GM12891 (cell line): ENCODE data around the gene TMEM87B.

Experiments used
- POLR2A ChIP-seq: IDR thresholded peaks from 2 replicates; pipeline ENCODE4 v1.6.1; 2011; ENCODE audit warnings: low read depth, low read length, control low read depth
- POLR2AphosphoS5 ChIP-seq: IDR thresholded peaks from 2 replicates; pipeline ENCODE4 v1.6.1; 2011; ENCODE audit warnings: low read depth, low read length, control low read depth
- SPI1 ChIP-seq: IDR thresholded peaks from 2 replicates; pipeline ENCODE4 v1.6.1; 2011; ENCODE audit warnings: low read depth, low read length, control low read depth
- TAF1 ChIP-seq: IDR thresholded peaks from 2 replicates; pipeline ENCODE4 v1.6.1; 2011; ENCODE audit warnings: low read depth, low read length, control low read depth

GRCh38 chr2:112048236-112048592, 6.9 kb upstream of the TMEM87B start:
- TF ChIP-seq POLR2A: no peak
- no peak for TF ChIP-seq POLR2AphosphoS5
- TF ChIP-seq TAF1: no peak
- no peak for TF ChIP-seq SPI1
